GM18858 (cell line): ENCODE data around the gene PCNT.
"Not testable (repeated sequence)": the region's sequence is repeated elsewhere in the genome, so short reads cannot be mapped to it uniquely, and the experiment has no call there.

Source experiments
- ATAC-seq: cut with Tn5 transposase; IDR thresholded peaks from one replicate; pipeline ENCODE4 v1.9.1; 2021; ENCODE audit not compliant: unreplicated experiment

PCNT gene

DNA sequence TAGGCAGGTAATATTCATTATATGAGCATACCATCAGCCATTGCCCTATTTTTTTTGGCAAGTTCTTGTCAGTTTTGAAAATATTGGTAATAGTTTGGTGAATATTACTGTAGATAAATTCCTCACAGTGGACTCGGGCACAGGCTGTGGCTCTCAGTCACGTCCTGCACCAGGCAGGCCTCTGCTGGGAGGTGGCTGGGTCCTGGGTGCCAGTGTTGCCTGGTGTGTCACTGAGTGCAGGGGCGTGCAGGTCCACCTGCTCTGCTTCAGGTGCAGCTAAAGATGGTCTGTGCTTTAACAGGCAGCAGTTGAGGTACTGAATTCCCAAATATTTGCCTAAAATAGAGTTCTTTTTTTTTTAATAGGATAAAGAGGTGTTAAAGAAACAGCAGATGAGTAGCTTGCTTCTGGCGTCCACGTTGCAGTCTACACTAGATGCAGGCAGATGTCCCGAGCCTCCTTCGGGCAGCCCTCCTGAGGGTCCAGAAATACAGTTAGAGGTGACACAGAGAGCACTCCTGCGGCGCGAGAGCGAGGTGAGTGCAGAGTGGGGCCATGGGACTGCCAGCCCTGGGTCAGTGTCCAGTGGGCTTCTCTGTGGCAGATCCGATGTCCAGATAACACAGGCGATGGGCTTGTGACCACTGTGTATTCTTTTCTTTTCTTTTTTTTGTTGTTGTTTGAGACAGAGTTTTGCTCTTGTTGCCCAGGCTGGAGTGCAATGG is 77.4 kb downstream of the PCNT start:
- no peak for ATAC-seq

DNA sequence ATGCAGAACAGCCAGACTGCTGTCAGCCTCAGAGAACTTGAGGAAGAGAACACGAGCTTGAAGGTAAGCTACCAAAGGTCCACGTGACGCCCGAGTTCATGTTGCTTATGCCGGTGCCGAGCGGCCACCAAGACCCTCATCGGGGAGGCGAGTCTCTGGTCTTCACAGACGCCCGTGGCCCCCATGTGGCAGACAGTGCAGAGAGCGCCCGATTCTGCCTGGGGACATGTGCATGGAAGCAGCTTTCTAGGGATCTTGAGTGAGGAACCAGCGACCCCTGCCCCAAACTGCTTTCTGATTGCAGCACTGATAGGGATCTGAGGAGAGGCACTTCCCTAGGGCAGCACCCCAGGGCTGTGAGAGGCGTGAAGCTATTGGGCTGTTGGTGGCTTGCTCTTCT is 78.5 kb downstream of the PCNT start:
- ATAC-seq, result no peak

DNA sequence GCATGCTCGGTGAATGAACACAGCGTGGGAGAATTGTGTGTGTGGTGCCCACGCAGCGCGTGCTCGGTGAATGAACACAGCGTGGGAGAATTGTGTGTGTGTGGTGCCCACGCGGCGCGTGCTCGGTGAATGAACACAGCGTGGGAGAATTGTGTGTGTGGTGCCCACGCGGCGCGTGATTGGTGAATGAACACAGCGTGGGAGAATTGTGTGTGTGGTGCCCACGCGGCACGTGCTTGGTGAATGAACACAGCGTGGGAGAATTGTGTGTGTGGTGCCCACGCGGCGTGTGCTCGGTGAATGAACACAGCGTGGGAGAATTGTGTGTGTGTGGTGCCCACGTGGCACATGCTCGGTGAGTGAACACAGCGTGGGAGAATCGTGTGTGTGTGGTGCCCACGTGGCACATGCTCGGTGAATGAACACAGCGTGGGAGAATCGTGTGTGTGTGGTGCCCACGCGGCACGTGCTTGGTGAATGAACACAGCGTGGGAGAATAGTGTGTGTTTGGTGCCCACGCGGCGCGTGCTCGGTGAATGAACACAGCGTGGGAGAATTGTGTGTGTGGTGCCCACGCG is 79.4 kb downstream of the PCNT start:
- ATAC-seq, result not testable (repeated sequence)

DNA sequence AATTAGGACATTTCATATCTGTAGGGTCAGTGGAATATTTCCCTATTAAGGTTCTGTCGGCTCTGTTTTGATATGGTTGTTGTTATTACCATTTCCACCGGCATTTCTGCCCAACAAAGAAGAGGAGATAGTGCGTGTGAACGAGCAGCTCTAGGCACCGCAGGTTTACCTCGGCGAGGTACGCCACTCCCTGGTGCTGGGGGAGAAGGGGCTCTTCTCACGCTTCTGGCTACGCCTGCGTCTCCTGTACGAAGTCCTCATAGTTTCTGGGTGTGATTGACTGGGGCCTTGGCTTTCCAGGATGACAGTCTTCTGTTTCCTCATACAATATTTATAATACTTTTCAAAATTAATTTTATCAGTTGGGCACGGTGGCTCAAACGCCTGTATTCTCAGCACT is 80.3 kb downstream of the PCNT start:
- no peak for ATAC-seq

DNA sequence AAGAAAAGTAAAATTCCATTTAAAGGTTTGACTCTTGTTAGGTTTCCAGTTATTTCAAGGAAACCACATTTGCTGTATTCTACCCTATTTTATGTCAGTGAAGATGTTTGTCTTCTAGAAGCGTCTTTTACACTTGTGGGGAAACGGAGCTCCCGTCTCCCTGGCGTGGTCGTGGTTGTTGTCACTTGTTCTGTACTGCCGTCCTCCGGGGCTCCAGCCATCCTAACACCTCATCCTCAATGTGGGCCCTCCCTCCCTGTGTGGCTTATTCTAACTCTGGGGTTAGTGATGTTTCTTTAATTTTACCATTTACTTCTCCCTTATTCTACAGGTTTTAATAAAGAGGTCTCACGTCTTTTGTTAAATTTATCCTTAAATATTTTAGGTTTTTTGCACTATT is 82.0 kb downstream of the PCNT start:
- no peak for ATAC-seq

DNA sequence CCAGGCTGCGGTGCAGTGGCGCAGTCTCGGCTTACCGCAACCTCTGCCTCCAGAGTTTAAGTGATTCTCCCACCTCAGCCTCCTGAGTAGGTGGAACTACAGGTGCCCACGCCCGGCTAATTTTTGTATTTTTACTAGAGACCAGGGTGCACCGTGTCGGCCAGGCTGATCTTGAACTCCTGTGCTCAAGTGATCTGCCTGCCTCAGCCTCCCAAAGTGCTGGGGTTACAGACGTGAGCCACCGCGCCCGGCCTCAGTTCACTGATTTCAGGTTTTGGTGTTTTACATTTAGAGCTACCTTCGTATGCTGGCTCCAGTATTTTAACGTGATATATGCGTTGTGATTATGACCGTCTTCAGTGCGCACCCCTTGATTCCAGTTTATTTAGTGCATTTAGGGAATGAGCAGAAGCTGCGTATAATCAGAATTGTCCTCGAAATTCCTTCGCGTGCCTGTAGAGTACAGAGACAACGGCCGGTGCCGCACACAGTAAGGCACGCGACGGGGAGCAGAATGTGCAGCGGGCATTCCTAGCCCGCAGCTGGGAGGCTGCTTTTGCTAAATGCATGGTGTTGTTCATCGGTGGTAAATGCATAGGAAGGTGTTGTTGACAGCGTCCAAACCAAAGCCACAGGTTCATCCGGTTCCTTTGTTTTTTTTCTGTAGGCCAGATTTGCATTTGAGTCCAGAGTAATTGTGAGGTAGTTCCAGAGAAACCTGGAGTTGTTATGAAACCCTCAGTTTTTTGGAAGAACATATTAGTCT is 85.9 kb downstream of the PCNT start:
- no peak for ATAC-seq

DNA sequence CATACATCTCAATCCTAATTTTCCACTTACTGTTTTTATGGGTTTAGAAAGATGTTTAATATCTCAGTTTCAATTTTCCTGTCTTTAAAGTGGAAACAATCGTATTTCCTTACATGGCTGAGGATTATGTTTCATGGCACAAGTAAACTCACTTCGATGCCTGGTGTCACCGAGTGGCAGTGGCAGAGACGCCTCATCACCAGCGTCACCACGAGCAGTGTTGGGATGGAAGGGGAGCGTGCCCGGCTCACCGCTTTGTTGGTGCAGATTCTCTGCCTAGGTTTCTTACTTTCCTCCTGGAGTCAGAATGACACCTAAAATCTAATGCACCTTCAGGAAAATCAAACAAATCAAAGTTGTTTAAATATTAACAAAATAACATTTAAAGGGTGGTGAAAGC is 86.6 kb downstream of the PCNT start:
- no peak for ATAC-seq

DNA sequence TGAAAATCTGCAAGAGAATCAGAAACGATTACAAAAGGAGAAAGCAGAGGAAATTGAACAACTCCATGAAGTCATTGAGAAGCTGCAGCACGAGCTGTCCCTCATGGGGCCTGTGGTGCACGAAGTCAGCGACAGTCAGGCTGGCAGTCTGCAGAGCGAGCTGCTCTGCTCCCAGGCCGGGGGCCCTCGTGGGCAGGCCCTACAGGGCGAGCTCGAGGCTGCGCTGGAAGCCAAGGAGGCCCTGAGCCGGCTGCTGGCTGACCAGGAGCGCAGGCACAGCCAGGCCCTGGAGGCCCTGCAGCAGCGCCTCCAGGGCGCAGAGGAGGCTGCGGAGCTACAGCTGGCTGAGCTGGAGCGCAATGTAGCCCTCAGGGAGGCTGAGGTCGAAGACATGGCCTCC is 87.3 kb downstream of the PCNT start:
- no peak for ATAC-seq

DNA sequence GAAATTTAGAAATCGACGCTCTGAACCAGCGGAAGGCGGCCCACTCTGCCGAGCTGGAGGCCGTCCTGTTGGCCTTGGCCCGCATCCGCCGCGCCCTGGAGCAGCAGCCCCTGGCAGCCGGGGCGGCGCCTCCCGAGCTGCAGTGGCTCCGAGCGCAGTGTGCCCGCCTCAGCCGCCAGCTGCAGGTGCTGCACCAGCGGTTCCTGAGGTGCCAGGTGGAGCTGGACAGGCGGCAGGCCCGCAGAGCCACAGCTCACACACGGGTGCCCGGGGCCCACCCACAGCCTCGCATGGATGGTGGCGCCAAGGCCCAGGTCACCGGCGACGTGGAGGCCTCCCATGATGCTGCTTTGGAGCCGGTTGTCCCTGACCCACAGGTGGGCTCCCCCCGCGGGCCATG is 87.7 kb downstream of the PCNT start:
- no peak for ATAC-seq

DNA sequence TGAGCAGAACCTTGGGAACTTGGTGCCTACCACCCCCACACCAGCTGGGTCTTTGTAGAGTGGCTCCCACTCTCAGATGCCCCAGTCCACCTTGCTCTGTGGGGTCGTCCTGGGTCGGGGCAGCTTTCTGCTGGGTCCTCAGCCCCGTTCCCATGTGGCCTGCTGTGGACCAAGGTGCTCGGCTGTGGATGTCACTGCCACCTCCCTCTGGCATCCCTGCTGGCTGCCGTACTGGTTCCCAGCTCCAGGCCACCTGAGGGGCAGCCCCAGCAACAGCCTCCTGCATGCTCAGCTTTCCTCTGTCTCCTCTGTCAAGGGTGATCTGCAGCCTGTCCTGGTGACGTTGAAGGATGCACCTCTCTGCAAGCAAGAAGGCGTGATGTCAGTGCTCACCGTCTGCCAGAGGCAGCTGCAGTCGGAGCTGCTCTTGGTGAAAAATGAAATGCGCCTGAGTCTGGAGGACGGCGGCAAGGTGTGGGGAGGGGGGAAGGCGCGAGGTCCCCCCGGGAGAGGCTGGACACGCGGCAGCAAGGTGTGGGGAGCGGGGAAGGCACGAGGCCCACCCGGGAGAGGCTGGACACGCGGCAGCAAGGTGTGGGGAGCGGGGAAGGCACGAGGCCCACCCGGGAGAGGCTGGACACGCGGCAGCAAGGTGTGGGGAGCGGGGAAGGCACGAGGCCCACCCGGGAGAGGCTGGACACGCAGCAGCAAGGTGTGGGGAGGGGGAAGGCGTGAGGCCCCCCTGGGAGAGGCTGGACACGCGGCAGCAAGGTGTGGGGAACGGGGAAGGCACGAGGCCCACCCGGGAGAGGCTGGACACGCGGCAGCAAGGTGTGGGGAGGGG is 88.8 kb downstream of the PCNT start:
- no peak for ATAC-seq

DNA sequence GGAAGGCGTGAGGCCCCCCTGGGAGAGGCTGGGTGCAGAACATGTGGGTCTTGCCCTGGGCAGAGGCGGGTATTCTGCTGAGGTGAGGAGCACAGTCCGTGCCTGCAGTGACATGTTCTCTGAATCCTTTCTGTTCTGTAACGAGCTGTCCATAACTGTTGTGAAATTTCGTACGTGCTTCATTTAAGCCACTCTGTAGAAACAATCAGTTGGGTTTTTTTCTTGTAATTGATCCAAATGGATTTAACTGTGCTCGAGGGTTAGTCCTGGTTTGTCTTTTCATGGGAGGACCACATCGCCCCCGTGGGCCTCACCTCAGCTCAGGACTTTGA is 89.4 kb downstream of the PCNT start:
- no peak for ATAC-seq

DNA sequence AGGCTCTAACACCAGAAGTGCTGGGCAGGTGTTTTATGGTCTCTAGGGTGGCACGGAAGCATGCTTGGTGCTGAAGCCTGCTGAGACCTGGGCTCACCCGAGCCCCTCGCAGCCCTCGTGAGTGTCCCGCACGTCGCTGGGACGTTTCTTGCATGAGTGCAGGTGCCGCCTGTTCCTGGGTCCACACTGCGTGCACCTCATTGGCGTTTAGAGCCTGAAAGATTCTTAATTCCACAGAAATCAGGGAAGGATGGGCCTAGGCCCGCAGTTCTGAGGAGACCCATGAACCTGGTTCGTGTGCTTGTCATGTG is 91.0 kb downstream of the PCNT start:
- no peak for ATAC-seq

DNA sequence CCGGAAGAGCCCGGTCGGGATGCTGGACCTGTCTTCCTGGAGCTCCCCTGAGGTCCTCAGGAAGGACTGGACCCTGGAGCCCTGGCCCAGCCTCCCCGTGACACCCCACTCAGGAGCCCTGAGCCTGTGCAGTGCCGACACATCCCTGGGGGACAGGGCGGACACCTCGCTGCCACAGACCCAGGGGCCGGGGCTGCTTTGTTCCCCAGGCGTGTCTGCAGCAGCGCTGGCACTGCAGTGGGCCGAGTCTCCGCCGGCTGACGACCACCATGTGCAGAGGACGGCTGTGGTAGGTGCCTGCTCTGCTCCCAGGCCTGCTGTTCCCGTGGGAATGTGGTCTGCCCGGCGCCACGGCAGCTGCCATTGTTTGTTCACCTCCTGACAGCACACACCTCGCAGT is 92.6 kb downstream of the PCNT start:
- no peak for ATAC-seq

DNA sequence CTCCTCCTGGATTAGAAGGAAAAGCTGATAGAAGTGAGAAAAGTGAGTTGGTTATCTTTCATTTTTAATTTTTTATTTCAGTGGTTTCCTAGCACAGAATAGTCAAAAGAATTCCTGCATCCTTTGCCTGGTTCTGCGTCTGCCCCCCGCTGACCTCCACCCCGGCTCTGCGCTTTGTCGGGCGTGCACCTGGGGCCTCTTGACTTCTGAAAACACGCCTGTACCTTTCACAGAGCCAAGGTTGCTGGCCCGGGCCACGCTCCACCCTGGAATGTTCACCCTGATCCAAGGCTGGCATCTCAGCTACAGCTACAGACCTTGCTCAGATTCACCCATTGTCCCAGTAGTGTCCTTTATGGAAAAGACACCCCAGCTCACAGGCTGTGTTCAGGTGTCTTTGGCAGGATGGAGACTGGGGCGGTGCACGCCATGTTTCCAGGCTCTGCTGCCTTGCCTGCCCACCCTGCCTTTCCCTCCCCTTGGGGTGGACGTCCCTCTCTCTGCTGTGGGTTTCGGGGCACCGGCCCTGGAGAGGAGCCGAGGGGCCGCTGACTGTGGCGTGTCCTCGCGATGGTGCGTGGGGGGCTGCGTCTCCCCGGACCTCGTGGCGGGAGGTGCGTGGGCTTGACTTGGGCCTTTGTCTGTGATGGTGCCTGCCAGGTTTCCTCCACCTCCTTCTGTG is 94.5 kb downstream of the PCNT start:
- no peak for ATAC-seq

DNA sequence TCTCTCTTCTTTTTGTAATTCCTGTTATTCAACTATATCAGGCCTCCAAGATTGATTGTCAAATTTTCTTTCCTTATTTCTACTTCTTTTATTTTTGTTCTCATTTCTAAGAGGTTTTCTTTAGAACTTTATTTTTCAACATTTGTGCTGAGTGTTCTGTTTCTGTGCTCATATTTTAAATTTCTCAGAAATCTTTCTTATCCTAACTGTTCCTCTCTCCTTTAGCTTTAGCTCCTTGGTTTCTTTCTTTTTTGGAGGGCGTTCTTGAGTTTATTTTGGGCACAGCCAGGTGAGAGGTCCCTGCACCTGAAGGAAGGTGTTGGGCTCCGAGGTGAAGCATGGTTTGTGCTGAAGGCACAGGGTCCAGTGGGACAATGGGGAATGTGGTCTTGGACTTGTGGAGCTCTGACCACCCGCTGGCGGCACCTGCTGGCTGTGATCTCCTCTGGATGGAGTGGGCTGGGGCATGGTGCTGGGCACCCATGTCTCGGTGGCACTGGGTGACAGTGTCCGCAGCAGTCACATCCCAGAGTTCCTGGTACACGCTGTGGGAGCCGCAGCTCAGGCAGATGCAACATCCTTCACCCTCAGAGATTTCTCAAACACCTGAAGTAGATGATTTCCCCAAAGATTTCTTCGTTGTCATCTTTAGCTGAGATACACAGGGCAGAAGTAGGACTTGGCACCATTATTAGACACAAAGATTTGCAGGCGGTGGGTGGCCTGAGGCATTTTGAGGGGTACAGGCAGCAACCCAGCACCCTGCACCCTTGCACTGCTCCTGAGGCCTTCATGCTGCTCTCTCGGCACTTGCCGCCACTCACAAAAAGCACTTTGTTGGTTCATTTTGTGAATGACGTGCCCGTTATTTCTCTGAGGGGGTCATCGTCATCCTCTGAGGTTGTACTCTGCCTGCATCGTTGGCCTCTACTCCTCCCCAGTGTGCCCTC is 96.6 kb downstream of the PCNT start:
- ATAC-seq, result no peak

DNA sequence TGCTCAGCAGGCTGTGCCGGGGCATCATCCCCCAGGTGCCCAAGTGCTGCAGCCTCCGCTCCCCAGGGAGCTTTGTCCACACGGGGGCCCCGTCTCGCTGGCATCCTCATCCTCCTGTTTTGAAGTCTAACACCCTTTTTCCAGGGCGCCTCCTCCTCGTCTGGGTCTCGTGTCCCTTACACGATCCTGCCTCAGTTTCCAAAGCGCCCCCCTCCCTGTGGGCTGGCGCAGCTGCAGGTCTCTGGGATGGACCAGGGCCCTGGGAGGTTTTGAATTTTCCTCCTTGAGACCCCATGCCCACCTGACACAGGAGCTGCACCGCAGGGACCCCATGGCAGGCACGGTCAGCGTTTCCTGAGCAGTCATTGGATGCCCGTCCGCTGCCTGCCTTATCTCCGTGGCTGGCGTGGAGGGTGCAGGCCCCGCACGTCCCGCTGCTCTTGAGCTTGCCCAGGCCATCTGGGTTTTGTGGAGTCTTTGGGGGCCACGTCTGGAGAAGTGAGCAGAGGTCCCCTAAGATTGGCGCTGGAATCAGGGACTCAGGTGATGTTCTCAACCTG is 97.3 kb downstream of the PCNT start:
- ATAC-seq, result no peak

DNA sequence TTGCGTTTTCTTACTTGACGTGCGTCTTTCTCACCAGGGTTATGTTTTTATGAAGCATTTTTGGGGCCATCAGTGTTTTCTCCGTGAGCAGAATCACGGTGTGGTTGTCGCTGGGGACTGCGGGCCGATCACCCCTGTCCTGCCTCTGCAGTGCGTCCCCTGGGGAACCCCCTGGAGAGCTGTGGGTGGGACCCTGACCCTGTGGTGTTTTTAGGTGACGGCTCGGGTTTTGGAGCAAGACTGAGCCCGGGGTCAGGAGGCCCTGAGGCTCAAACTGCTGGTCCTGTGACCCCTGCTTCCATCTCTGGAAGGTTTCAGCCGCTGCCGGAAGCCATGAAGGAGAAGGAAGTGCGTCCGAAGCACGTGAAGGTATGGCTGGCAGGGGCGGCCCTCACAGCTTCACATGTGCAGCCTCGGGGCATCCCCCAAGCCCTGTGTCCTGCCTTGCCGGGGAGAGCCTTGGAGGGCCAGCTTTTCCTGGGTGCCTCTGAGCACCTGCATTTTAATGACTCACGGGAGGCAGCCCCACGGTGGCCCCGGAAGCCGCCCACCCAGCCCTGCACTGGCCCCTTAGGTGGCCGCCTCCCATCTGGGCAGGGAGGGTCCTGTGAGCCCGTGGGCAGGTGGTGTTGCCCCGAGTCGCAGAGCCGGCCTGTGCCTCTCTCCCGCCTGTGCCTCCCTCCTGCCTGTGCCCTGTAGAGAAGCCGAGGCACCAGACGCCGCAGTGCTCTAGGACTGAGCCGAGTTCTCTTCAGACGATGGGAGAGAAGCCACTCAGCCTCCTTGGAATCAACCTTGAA is 98.0 kb downstream of the PCNT start:
- ATAC-seq, result no peak

DNA sequence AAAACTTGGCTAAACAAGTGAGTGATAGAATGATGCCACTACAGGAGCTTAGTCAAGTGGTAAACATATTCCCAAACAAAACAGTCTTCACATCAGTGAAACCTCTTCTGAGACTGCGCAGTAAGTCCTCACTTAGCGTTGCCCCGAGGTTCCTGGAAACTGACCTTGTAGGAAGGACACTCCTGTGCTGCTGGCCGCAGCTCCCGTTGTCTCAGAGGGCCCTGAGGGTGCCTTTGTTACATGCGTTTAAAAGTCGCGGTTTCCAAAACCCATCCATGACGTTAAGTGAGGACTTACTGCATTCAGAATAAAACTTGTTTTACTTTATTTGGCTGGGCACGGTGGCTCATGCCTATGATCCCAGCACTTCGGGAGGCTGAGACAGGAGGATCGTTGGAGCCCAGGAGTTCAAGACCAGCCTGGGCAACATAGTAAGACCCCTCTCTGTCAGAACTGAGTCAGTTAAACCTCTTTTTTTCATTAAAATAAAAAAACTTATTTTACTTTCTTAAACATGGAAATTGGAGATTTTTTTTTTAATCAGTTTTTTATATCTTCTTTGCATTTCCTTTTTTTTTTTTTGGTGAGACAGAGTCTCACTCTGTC is 98.8 kb downstream of the PCNT start:
- ATAC-seq, result no peak
